ENCODE measurements around the gene POLR2J2.
"Not testable (repeated sequence)": the region's sequence is repeated elsewhere in the genome, so short reads cannot be mapped to it uniquely, and the experiment has no call there.

GRCh38 chr7:102666850-102667249 is 4.6 kb downstream of the POLR2J2 start:
- TF ChIP-seq POLR2AphosphoS5 (IDR thresholded peaks at IDR 0.05; ENCODE audit: low read depth, low read length); EGR1 (IDR thresholded peaks at IDR 0.05; ENCODE audit: borderline replicate concordance, low read depth, low read length); EP300 (IDR thresholded peaks at IDR 0.05; ENCODE audit: borderline replicate concordance in 1 of 2, low read depth in 2 of 2, low read length in 2 of 2); MAFK (IDR thresholded peaks at IDR 0.05; ENCODE audit: low read depth, low read length); EZH2 (IDR thresholded peaks at IDR 0.05; ENCODE audit: low read depth, low read length, severe bottlenecking); TEAD4 (IDR thresholded peaks at IDR 0.05; ENCODE audit: low read depth, low read length); SP1 (IDR thresholded peaks at IDR 0.05; ENCODE audit: low read depth, low read length); CBX5 (IDR thresholded peaks at IDR 0.05; ENCODE audit: low read depth, low read length); POLR2A (IDR thresholded peaks at IDR 0.05; ENCODE audit: control extremely low read depth in 1 of 2, low read depth in 2 of 2, low read length in 2 of 2); CTCF (IDR thresholded peaks at IDR 0.05; ENCODE audit: control extremely low read depth in 1 of 3, insufficient read depth in 1 of 3, low read depth in 1 of 3, low read length in 3 of 3); FOSL1 (IDR thresholded peaks at IDR 0.05; ENCODE audit: insufficient read depth, low read depth, low read length): not testable (repeated sequence)
